IMR-90 (cell line): ENCODE measurements around the gene NPHP4.

Source experiments
- BHLHE40 ChIP-seq: fragments of 150-350 bp; IDR thresholded peaks from 2 replicates; pipeline ENCODE4 v1.6.1; 2016; ENCODE audit warnings: mild to moderate bottlenecking, low read depth, low read length
- CTCF ChIP-seq: conservative IDR thresholded peaks from 2 replicates; pipeline ENCODE4 v1.5.1; 2012; ENCODE audit warnings: mild to moderate bottlenecking, low read depth, low read length, improper control_type of control experiment
- ELK1 ChIP-seq: fragments of 150-350 bp; IDR thresholded peaks from 2 replicates; pipeline ENCODE4 v1.6.1; 2016; ENCODE audit warnings: low read depth, mild to moderate bottlenecking, low read length, moderate library complexity, borderline replicate concordance
- FOS ChIP-seq: fragments of 150-350 bp; IDR thresholded peaks from 2 replicates; pipeline ENCODE4 v1.6.1; 2016; ENCODE audit warnings: low read depth, low read length
- MAZ ChIP-seq: IDR thresholded peaks from 2 replicates; pipeline ENCODE4 v1.6.1; 2012; ENCODE audit warnings: low read depth, mild to moderate bottlenecking, low read length, improper control_type of control experiment, moderate library complexity, borderline replicate concordance
- MXI1 ChIP-seq: IDR thresholded peaks from 2 replicates; pipeline ENCODE4 v1.6.1; 2012; ENCODE audit warnings: low read depth, mild to moderate bottlenecking, low read length, moderate library complexity, borderline replicate concordance
- POLR2A ChIP-seq: IDR thresholded peaks from 2 replicates; pipeline ENCODE4 v1.6.1; 2012; ENCODE audit warnings: mild to moderate bottlenecking, low read depth, low read length
- RAD21 ChIP-seq: IDR thresholded peaks from 2 replicates; pipeline ENCODE4 v1.6.1; 2012; ENCODE audit warnings: low read length, improper control_type of control experiment
- RCOR1 ChIP-seq: IDR thresholded peaks from 2 replicates; pipeline ENCODE4 v1.6.1; 2012; ENCODE audit warnings: mild to moderate bottlenecking, low read length, improper control_type of control experiment; ENCODE audit not compliant: insufficient replicate concordance

GRCh38 chr1:5886541-5887348 is 105.5 kb downstream of the NPHP4 start:
- TF ChIP-seq CTCF: no peak
- no peak for TF ChIP-seq RCOR1
- TF ChIP-seq MAZ: no peak
- TF ChIP-seq RAD21: no peak
- TF ChIP-seq POLR2A: no peak
- TF ChIP-seq MXI1: no peak
- TF ChIP-seq FOS: no peak
- no peak for TF ChIP-seq BHLHE40
- TF ChIP-seq ELK1: no peak
